Melanocyte of skin (primary cell): Measurements from ENCODE around the gene ZSCAN22. TPM values are rescaled to one million over a fixed set of nuclear protein-coding genes. Genes with fewer than 3 reads are reported as not detected.

ENCODE experiments used
- small RNA-seq, 2 donors: library from RNA; depleted of rRNA; stranded (forward); fragments of <200 nt; gene quantifications; one replicate each; pipeline ENCODE3, GENCODE V24; 2012
- total RNA-seq, 2 donors: library from RNA; depleted of rRNA; stranded (reverse); fragments of >200 nt; gene quantifications; 2 replicates each; pipeline ENCODE4 v1.2.3, GENCODE V29; 2012

ZSCAN22 gene
- total RNA-seq: 1 to 10 TPM; 4.1 to 5.0 TPM

GRCh38 chr19:58326914-58327726 lies at the start of gene ZSCAN22:
Gene ZSCAN22 (plus strand): TSS chr19:58326994. CDS start chr19:58334803, 7,809 bp downstream.

GRCh38 chr19:58278541-58279041 lies 48.2 kb upstream of the ZSCAN22 start, which contains the start of gene ZNF8:
Gene ZNF8 (plus strand): TSS chr19:58278955. CDS start chr19:58279082, 127 bp downstream.

DNA sequence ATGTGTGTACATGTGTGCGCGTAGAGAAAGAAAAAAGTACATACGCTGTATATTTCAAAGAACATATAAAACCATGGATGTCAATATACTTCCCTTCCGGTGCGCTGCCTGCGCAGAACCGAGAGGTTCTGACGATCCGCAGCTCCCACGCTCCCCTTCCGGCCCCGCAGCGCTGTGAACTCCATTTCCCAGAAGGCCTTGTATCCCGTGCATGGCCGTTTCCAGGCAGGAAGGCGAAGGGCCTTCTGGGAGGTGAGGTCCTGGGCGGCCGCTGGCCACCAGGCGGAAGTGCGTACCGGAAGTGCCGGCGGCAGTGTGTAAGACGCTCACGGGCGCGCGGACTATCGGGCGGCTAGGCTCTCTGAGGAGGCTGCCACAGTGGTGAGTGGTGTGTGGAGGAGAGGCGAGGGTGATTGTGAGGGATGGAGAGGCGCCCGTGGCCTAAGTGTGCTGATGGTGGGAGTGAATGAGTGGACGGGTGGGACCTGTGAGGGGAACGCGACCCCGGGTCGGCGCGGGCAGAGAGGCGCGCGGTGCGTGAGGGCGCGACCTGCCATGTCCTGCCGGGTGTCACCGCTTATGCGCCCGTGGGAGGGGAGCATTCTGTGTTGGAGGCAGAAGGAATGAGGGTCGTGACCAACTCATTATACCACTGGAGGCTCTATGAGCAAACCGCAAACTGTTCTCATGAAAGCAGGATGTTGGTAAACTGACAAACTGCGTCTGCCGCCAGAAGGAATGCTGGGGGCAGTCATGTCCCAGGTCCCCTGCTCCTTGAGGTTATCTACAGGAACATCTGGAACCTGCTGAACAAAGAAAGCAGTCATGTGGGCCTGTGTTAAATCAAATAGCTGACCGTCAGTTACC lies 21.5 kb upstream of the ZSCAN22 start, which contains the start of gene ERVK3-1:
TSS of gene ERVK3-1 (plus strand) at position 313 of the 867 bp plus-strand sequence. CDS start 6,792 bp downstream, outside the sequence.

DNA sequence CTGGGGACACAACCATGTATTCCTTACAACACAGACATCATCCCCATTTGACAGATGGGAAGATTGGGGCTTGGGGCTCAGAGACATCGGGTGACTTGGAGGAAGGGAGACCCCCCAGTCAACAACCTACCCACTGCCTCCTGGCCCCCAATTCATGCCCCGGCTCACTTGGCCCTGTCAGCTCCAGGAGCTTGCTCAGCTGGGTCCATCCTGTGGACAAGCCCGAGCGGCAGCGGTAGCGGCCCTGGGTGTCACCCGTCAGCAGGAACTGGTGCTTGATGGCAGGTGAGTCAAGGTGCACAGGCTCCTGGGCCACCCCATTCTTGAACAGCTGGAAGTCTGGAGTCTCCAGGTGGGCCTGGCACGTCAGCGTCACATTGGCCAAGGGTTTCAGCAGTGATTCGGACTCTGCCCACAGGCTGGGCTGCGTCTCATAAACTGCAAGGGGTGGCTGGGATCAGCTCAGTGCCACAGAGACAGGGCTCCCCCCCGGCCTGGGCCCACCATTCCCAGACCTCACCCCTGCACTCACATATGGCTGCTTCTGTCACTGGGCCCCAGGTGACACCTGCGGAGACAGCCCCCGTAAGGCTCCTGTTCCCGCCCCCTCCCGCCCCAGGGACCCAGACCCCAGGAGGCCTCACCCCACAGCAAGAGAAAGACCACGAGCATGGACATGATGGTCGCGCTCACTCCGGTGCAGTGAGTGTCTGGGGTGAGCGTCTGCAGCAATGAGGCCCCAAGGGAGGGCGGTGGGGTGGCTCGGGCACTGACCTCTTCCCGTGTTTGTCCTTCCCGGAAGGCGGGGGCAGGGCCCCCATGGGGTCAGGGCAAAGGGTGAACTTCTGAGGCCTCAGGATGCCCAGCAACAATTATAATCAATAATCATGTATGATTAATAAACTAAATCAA lies 26.2 kb downstream of the ZSCAN22 start, which contains the start of gene A1BG:
TSS of gene A1BG (minus strand) at position 733 of the 912 bp plus-strand sequence. CDS start at position 678, 55 bp downstream.

GRCh38 chr19:58362272-58362994 lies 35.6 kb downstream of the ZSCAN22 start, which contains the start of gene ZNF497:
Gene ZNF497 (minus strand): TSS chr19:58362751. CDS start chr19:58357635, 5,116 bp downstream.

DNA sequence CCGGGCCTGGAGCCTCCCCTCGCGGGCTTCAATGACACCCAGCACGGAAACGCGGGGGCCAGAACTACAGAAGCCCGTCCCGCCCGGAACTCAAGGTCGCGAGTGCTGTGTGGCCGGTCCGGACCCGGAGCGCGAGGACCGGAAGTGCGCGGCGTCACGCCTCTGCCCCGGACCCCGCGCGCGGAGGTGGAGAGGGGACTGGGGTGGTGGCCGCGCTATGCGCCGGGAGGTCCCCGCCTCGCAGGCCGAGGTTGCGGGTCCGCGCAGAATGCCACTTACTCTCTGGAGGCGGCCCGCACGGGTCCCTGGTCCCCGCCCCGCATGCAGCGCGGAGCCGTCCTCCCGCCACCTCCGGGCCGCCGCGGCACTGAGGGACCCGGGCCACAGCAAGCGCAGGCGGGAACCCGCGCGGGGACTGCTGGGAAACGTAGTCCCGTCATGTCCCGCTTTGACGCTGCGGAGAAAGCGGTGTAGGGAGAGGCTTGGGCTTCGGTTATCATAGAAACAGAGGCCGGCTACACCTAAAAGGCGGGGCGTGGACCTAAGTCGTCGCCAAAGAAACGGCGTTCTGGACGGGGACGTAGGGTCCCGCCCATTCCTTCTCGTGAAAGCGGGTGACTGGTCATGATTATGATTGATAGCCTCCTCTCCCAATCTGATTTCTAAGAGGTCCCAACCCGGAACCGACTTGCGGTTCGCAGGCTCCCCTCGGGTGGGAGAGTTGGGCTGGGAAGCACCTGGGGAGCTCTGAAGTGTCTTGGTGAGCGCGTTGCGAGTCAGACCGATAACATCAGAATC lies 54.1 kb downstream of the ZSCAN22 start, which contains the start of gene ZNF837:
TSS of gene ZNF837 (minus strand) at position 369 of the 798 bp plus-strand sequence. CDS start 11,698 bp downstream, outside the sequence.

DNA sequence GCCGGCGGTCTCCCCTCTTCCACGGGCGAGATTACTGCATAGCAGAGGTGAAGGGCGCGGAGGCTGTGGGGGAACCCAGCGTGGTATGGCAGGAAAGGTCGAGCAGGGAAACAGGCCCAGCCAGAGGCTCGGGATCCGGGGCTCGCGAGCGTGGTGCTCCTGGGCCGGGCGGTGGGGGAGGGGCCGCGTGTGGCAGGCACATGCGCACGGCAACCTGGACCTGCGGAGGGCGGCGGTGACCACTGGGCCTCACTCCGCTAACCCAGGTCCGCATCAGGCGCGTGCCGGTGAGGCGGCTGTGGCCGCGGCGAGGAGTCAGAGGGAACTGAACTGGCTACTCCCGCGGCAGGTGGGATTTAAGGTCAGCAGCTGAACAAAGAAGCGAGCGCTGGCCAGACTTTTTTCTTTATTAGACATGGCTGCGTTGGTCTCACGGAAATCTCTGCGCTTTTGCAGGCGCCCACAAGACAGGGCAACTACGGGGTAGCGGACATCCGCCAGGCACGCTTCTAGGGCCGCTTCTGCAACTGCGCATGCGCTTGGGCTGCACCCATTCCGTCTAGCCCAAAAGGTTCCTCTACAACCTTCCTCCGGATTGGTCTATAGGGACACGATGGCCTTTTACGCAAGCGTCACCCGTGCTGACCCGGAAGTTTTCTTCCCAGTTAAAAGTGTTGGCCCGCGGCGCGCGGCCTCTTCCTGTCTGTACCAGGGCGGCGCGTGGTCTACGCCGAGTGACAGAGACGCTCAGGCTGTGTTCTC lies 60.0 kb downstream of the ZSCAN22 start, which contains the start of gene RPS5:
TSS of gene RPS5 (plus strand) at position 694 of the 762 bp plus-strand sequence. CDS start 869 bp downstream, outside the sequence.

Small RNA genes lying within 50 kb of the gene (small RNA-seq; reads per million reads assigned to genes)
- gene MIR4754: 0 to 0.17 reads per million in 2 donors
- gene MIR6806: 0 reads per million in 2 donors
- 0 to 0.17 reads per million in 2 donors for gene RNA5SP473

Other genes with a start within 250 kb of the ZSCAN22 start
- gene ZSCAN18, start 228.8 kb upstream of the ZSCAN22 start, total RNA-seq: 10 to 100 TPM; 16.0 to 22.7 TPM
- 1 to 10 TPM; 8.0 to 8.3 TPM for gene ZNF329, start 176.2 kb upstream of the ZSCAN22 start, total RNA-seq
- 10 to 100 TPM; 21.7 to 26.0 TPM for gene ZNF274, start 143.9 kb upstream of the ZSCAN22 start, total RNA-seq
- 10 to 100 TPM; 24.4 to 32.3 TPM for gene ZNF544, start 98.1 kb upstream of the ZSCAN22 start, total RNA-seq
- gene ZNF8, start 48.0 kb upstream of the ZSCAN22 start, total RNA-seq: 1 to 10 TPM; 3.8 to 5.3 TPM
- 10 to 100 TPM; 27.5 to 51.3 TPM for gene ERVK3-1, start 21.6 kb upstream of the ZSCAN22 start, total RNA-seq
- 1 to 10 TPM; 1.7 to 7.0 TPM for gene A1BG, start 26.5 kb downstream of the ZSCAN22 start, total RNA-seq
- gene ZNF497, start 35.8 kb downstream of the ZSCAN22 start, total RNA-seq: 1 to 10 TPM in 1 of 2 donors, under 1 TPM in 1; 0.67 to 1.0 TPM
- gene ZNF837, start 54.0 kb downstream of the ZSCAN22 start, total RNA-seq: 1 to 10 TPM; 1.7 to 3.8 TPM
- gene RPS5, start 60.3 kb downstream of the ZSCAN22 start, total RNA-seq: 1,000 to 10,000 TPM in 1 of 2 donors, 100 to 1,000 TPM in 1; 673 to 1,376 TPM
- under 1 TPM in 1 of 2 donors, not detected in 1; 0.33 TPM for gene RNF225, start 68.7 kb downstream of the ZSCAN22 start, total RNA-seq
- 10 to 100 TPM; 14.8 to 16.7 TPM for gene ZNF584, start 81.7 kb downstream of the ZSCAN22 start, total RNA-seq
- gene ZNF132, start 113.2 kb downstream of the ZSCAN22 start, total RNA-seq: 1 to 10 TPM; 7.6 to 8.7 TPM
- gene ZNF324B, start 124.6 kb downstream of the ZSCAN22 start, total RNA-seq: 10 to 100 TPM; 12.7 to 13.8 TPM
- 10 to 100 TPM; 16.0 to 18.2 TPM for gene ZNF324, start 140.1 kb downstream of the ZSCAN22 start, total RNA-seq
- 1 to 10 TPM; 5.7 to 7.9 TPM for gene ZNF446, start 149.4 kb downstream of the ZSCAN22 start, total RNA-seq
- 10 to 100 TPM in 1 of 2 donors, 1 to 10 TPM in 1; 6.0 to 11.7 TPM for gene SLC27A5, start 185.0 kb downstream of the ZSCAN22 start, total RNA-seq
- gene ZBTB45, start 192.8 kb downstream of the ZSCAN22 start, total RNA-seq: 1 to 10 TPM; 7.6 to 8.0 TPM
- gene TRIM28, start 217.1 kb downstream of the ZSCAN22 start, total RNA-seq: 100 to 1,000 TPM; 204 to 363 TPM
- 10 to 100 TPM; 69.6 to 82.6 TPM for gene CHMP2A, start 228.1 kb downstream of the ZSCAN22 start, total RNA-seq
- gene UBE2M, start 231.6 kb downstream of the ZSCAN22 start, total RNA-seq: 100 to 1,000 TPM; 101 to 126 TPM
- gene MZF1, start 246.3 kb downstream of the ZSCAN22 start, total RNA-seq: 10 to 100 TPM in 1 of 2 donors, 1 to 10 TPM in 1; 8.7 to 12.0 TPM